GM23338 (cell line): ENCODE data around the gene RBPJ. TPM values are rescaled to one million over a fixed set of nuclear protein-coding genes. Genes with fewer than 3 reads are reported as not detected.

Experiments used
- ATAC-seq: fragments of 200-7000 bp; cut with Tn5 transposase; 3 replicates; pipeline ENCODE4 v1.9.1; 2020
- DNase-seq: peaks from one replicate; pipeline ENCODE4 v3.0.0-alpha.2; 2015; ENCODE audit warnings: low spot score
- H2AFZ ChIP-seq: fragments of 200-600 bp; sonication (generic); 2 replicates; pipeline ENCODE4 v1.8.0; 2016; ENCODE audit warnings: antibody characterized with exemption, mild to moderate bottlenecking, moderate library complexity
- H3F3A ChIP-seq: fragments of 200-600 bp; sonication (generic); replicated peaks from 2 replicates; pipeline ENCODE4 v1.8.0; 2017; ENCODE audit warnings: antibody characterized with exemption, mixed run types, low read depth
- H3K27ac ChIP-seq: fragments of 200-600 bp; sonication (generic); 2 replicates; pipeline ENCODE4 v1.6.1; 2016; ENCODE audit warnings: low read depth
- H3K27me3 ChIP-seq: fragments of 200-600 bp; sonication (generic); 2 replicates; pipeline ENCODE4 v1.8.0; 2016; ENCODE audit warnings: mild to moderate bottlenecking, mixed run types, moderate library complexity; ENCODE audit not compliant: insufficient read depth
- H3K36me3 ChIP-seq: fragments of 200-600 bp; sonication (generic); 2 replicates; pipeline ENCODE4 v1.8.0; 2016; ENCODE audit warnings: mild to moderate bottlenecking; ENCODE audit not compliant: insufficient read depth
- H3K4me1 ChIP-seq: fragments of 200-600 bp; sonication (generic); 2 replicates; pipeline ENCODE4 v1.8.0; 2016; ENCODE audit warnings: mild to moderate bottlenecking, moderate library complexity; ENCODE audit not compliant: insufficient read depth
- H3K4me2 ChIP-seq: fragments of 200-600 bp; sonication (generic); 2 replicates; pipeline ENCODE4 v1.7.1; 2017; ENCODE audit warnings: mixed run types
- H3K4me3 ChIP-seq: fragments of 200-600 bp; sonication (generic); 2 replicates; pipeline ENCODE4 v1.6.1; 2016; ENCODE audit warnings: mixed run types
- H3K79me2 ChIP-seq: fragments of 200-600 bp; sonication (generic); replicated peaks from 2 replicates; pipeline ENCODE4 v1.8.0; 2017; ENCODE audit warnings: mild to moderate bottlenecking; ENCODE audit not compliant: insufficient read depth
- H3K9me2 ChIP-seq: fragments of 200-600 bp; sonication (generic); 2 replicates; pipeline ENCODE4 v1.8.0; 2017; ENCODE audit not compliant: insufficient read depth
- H4K20me1 ChIP-seq: fragments of 200-600 bp; sonication (generic); replicated peaks from 2 replicates; pipeline ENCODE4 v1.8.0; 2017; ENCODE audit warnings: mild to moderate bottlenecking; ENCODE audit not compliant: insufficient read depth
- H3K27ac Mint-ChIP-seq: 2 replicates; pipeline ENCODE4 v1.8.0; 2020; ENCODE audit warnings: inconsistent platforms, mild to moderate bottlenecking, moderate library complexity, mixed read lengths
- H3K27me3 Mint-ChIP-seq: 3 replicates; pipeline ENCODE4 v1.8.0; 2022; ENCODE audit warnings: low read depth, mild to moderate bottlenecking, moderate library complexity, mixed read lengths, inconsistent platforms; ENCODE audit not compliant: insufficient read depth, poor library complexity
- H3K36me3 Mint-ChIP-seq: 3 replicates; pipeline ENCODE4 v1.8.0; 2021; ENCODE audit warnings: low read depth, mild to moderate bottlenecking, inconsistent platforms, moderate library complexity, mixed read lengths
- H3K4me1 Mint-ChIP-seq: 3 replicates; pipeline ENCODE4 v1.8.0; 2020; ENCODE audit warnings: mild to moderate bottlenecking, inconsistent platforms, mixed read lengths
- H3K4me3 Mint-ChIP-seq: 3 replicates; pipeline ENCODE4 v1.8.0; 2021; ENCODE audit warnings: moderate library complexity, mild to moderate bottlenecking, inconsistent platforms, mixed read lengths
- H3K9me3 Mint-ChIP-seq: 3 replicates; pipeline ENCODE4 v1.8.0; 2020; ENCODE audit warnings: moderate library complexity, mild to moderate bottlenecking, inconsistent platforms, mixed read lengths
- CREB1 ChIP-seq: fragments of 250-450 bp; sonication (Bioruptor Pico); IDR thresholded peaks from 2 replicates; pipeline ENCODE4 v1.5.0; 2020; ENCODE audit warnings: low read depth, mild to moderate bottlenecking, moderate library complexity
- CTCF ChIP-seq, 2 experiments: fragments of 200-600 bp in 1 of 2; sonication (generic) in 1 of 2; conservative IDR thresholded peaks; 2 replicates each; pipeline versions ENCODE4 v1.5.1 to v1.6.1; 2016 to 2017; ENCODE audit warnings: antibody characterized with exemption in 2 of 2, low read depth in 2 of 2, mild to moderate bottlenecking in 2 of 2, moderate library complexity in 1 of 2
- ETS1 ChIP-seq: IDR thresholded peaks from 2 replicates; pipeline ENCODE4 v1.6.1; 2016; ENCODE audit warnings: antibody characterized with exemption
- EZH2 ChIP-seq: fragments of 200-600 bp; sonication (generic); IDR thresholded peaks from one replicate; pipeline ENCODE4 v1.8.0; 2017; ENCODE audit warnings: antibody characterized with exemption, mild to moderate bottlenecking, low read depth; ENCODE audit not compliant: unreplicated experiment
- EZH2phosphoT487 ChIP-seq: fragments of 200-600 bp; sonication (generic); IDR thresholded peaks from one replicate; pipeline ENCODE4 v1.8.1; 2018; ENCODE audit warnings: antibody characterized with exemption; ENCODE audit not compliant: unreplicated experiment
- JUNB ChIP-seq: IDR thresholded peaks from one replicate; pipeline ENCODE4 v1.6.1; 2016; ENCODE audit warnings: antibody characterized with exemption; ENCODE audit not compliant: unreplicated experiment
- NANOG ChIP-seq: IDR thresholded peaks from 2 replicates; pipeline ENCODE4 v1.6.1; 2016; ENCODE audit warnings: antibody characterized with exemption, borderline replicate concordance
- POLR2AphosphoS5 ChIP-seq: IDR thresholded peaks from 2 replicates; pipeline ENCODE4 v1.6.1; 2016; ENCODE audit warnings: antibody characterized with exemption, low read depth
- REST ChIP-seq: IDR thresholded peaks from one replicate; pipeline ENCODE4 v1.6.1; 2018; ENCODE audit warnings: antibody characterized with exemption; ENCODE audit not compliant: unreplicated experiment
- STAT1 ChIP-seq: IDR thresholded peaks from one replicate; pipeline ENCODE4 v1.6.1; 2016; ENCODE audit warnings: antibody characterized with exemption; ENCODE audit not compliant: unreplicated experiment
- ZNF114 ChIP-seq: fragments of 250-450 bp; sonication (Bioruptor Pico); IDR thresholded peaks from 2 replicates; pipeline ENCODE4 v1.5.0; 2020; ENCODE audit warnings: mild to moderate bottlenecking, moderate library complexity
- ZNF331 ChIP-seq: fragments of 250-450 bp; sonication (Bioruptor Pico); IDR thresholded peaks from 2 replicates; pipeline ENCODE4 v1.5.0; 2020; ENCODE audit warnings: low read depth, mild to moderate bottlenecking, moderate library complexity
- ZNF462 ChIP-seq: fragments of 250-450 bp; sonication (Bioruptor Pico); IDR thresholded peaks from 2 replicates; pipeline ENCODE4 v1.5.0; 2020; ENCODE audit warnings: mild to moderate bottlenecking, moderate library complexity
- polyA plus RNA-seq: library from polyadenylated mRNA; unstranded; fragments of >200 nt; fragmentation: Nextera tagmentation; extraction: Ambion mirVana; gene quantifications from 2 replicates; pipeline ENCODE4 v1.2.1, GENCODE V29; 2016
- total RNA-seq: library from RNA; depleted of rRNA; stranded (reverse); fragments of >200 nt; shearing (Covaris generic); gene quantifications from 2 replicates; pipeline ENCODE4 v1.2.3, GENCODE V29; 2014

RBPJ gene
- total and polyA plus RNA-seq, 2 experiments from 2014 or later, result 212 to 457 TPM

GRCh38 chr4:26468977-26469376, 148.2 kb downstream of the RBPJ start:
- Histone ChIP-seq H3K4me3 (no peak overlapping the region), H3K4me2 (no peak overlapping the region), H3K27me3 (no peaks in the 10 kb centered on the region), H3F3A (no peaks in the 10 kb centered on the region), H2AFZ (no peak overlapping the region), H3K36me3 (no peaks in the 10 kb centered on the region), H3K4me1 (peaks cover 5% of the 10 kb centered on the region), H4K20me1 (no peaks in the 10 kb centered on the region), H3K27ac (no peak overlapping the region), H3K9me2 (0 out of 2 replicates have a peak, but pooled peaks cover 3% of the 10 kb centered on the region), H3K79me2 (no peaks in the 10 kb centered on the region)
- H3K27ac Mint-ChIP-seq, result no peak overlapping the region
- peaks cover 5% of the 10 kb centered on the region for H3K4me1 Mint-ChIP-seq
- no peaks in the 10 kb centered on the region for H3K36me3 Mint-ChIP-seq
- peaks cover 8% of the 10 kb centered on the region for H3K27me3 Mint-ChIP-seq
- TF ChIP-seq REST (no peak), STAT1 (no peak), ETS1 (no peak), ZNF114 (CRISPR knock-in tag) (no peak), ZNF462 (CRISPR knock-in tag) (no peak), JUNB (no peak), EZH2phosphoT487 (no peak), ZNF331 (CRISPR knock-in tag) (no peak), CREB1 (no peak), CTCF (conservative IDR thresholded peaks at IDR 0.05; ENCODE audit: low read depth in 2 of 2) (no peak), NANOG (no peak), POLR2AphosphoS5 (no peak), EZH2 (no peak)
- H3K4me3 Mint-ChIP-seq, result no peak overlapping the region
- DNase-seq, result no peak
- H3K9me3 Mint-ChIP-seq, result peaks cover 1% of the 10 kb centered on the region; the same call in 2 of the 3 replicates
- ATAC-seq, result no peak
